GM23338 (cell line): ENCODE results near the gene RNF217. TPM values are rescaled to one million over a fixed set of nuclear protein-coding genes. Genes with fewer than 3 reads are reported as not detected.

Experiments
- ATAC-seq: fragments of 200-7000 bp; cut with Tn5 transposase; 3 replicates; pipeline ENCODE4 v1.9.1; 2020
- DNase-seq: peaks from one replicate; pipeline ENCODE4 v3.0.0-alpha.2; 2015; ENCODE audit warnings: low spot score
- H2AFZ ChIP-seq: fragments of 200-600 bp; sonication (generic); 2 replicates; pipeline ENCODE4 v1.8.0; 2016; ENCODE audit warnings: antibody characterized with exemption, mild to moderate bottlenecking, moderate library complexity
- H3F3A ChIP-seq: fragments of 200-600 bp; sonication (generic); replicated peaks from 2 replicates; pipeline ENCODE4 v1.8.0; 2017; ENCODE audit warnings: antibody characterized with exemption, mixed run types, low read depth
- H3K27ac ChIP-seq: fragments of 200-600 bp; sonication (generic); 2 replicates; pipeline ENCODE4 v1.6.1; 2016; ENCODE audit warnings: low read depth
- H3K27me3 ChIP-seq: fragments of 200-600 bp; sonication (generic); 2 replicates; pipeline ENCODE4 v1.8.0; 2016; ENCODE audit warnings: mild to moderate bottlenecking, mixed run types, moderate library complexity; ENCODE audit not compliant: insufficient read depth
- H3K36me3 ChIP-seq: fragments of 200-600 bp; sonication (generic); 2 replicates; pipeline ENCODE4 v1.8.0; 2016; ENCODE audit warnings: mild to moderate bottlenecking; ENCODE audit not compliant: insufficient read depth
- H3K4me1 ChIP-seq: fragments of 200-600 bp; sonication (generic); 2 replicates; pipeline ENCODE4 v1.8.0; 2016; ENCODE audit warnings: mild to moderate bottlenecking, moderate library complexity; ENCODE audit not compliant: insufficient read depth
- H3K4me2 ChIP-seq: fragments of 200-600 bp; sonication (generic); 2 replicates; pipeline ENCODE4 v1.7.1; 2017; ENCODE audit warnings: mixed run types
- H3K4me3 ChIP-seq: fragments of 200-600 bp; sonication (generic); 2 replicates; pipeline ENCODE4 v1.6.1; 2016; ENCODE audit warnings: mixed run types
- H3K79me2 ChIP-seq: fragments of 200-600 bp; sonication (generic); replicated peaks from 2 replicates; pipeline ENCODE4 v1.8.0; 2017; ENCODE audit warnings: mild to moderate bottlenecking; ENCODE audit not compliant: insufficient read depth
- H3K9me2 ChIP-seq: fragments of 200-600 bp; sonication (generic); 2 replicates; pipeline ENCODE4 v1.8.0; 2017; ENCODE audit not compliant: insufficient read depth
- H4K20me1 ChIP-seq: fragments of 200-600 bp; sonication (generic); replicated peaks from 2 replicates; pipeline ENCODE4 v1.8.0; 2017; ENCODE audit warnings: mild to moderate bottlenecking; ENCODE audit not compliant: insufficient read depth
- H3K27ac Mint-ChIP-seq: 2 replicates; pipeline ENCODE4 v1.8.0; 2020; ENCODE audit warnings: inconsistent platforms, mild to moderate bottlenecking, moderate library complexity, mixed read lengths
- H3K27me3 Mint-ChIP-seq: 3 replicates; pipeline ENCODE4 v1.8.0; 2022; ENCODE audit warnings: low read depth, mild to moderate bottlenecking, moderate library complexity, mixed read lengths, inconsistent platforms; ENCODE audit not compliant: insufficient read depth, poor library complexity
- H3K36me3 Mint-ChIP-seq: 3 replicates; pipeline ENCODE4 v1.8.0; 2021; ENCODE audit warnings: low read depth, mild to moderate bottlenecking, inconsistent platforms, moderate library complexity, mixed read lengths
- H3K4me1 Mint-ChIP-seq: 3 replicates; pipeline ENCODE4 v1.8.0; 2020; ENCODE audit warnings: mild to moderate bottlenecking, inconsistent platforms, mixed read lengths
- H3K4me3 Mint-ChIP-seq: 3 replicates; pipeline ENCODE4 v1.8.0; 2021; ENCODE audit warnings: moderate library complexity, mild to moderate bottlenecking, inconsistent platforms, mixed read lengths
- H3K9me3 Mint-ChIP-seq: 3 replicates; pipeline ENCODE4 v1.8.0; 2020; ENCODE audit warnings: moderate library complexity, mild to moderate bottlenecking, inconsistent platforms, mixed read lengths
- CREB1 ChIP-seq: fragments of 250-450 bp; sonication (Bioruptor Pico); IDR thresholded peaks from 2 replicates; pipeline ENCODE4 v1.5.0; 2020; ENCODE audit warnings: low read depth, mild to moderate bottlenecking, moderate library complexity
- EZH2 ChIP-seq: fragments of 200-600 bp; sonication (generic); IDR thresholded peaks from one replicate; pipeline ENCODE4 v1.8.0; 2017; ENCODE audit warnings: antibody characterized with exemption, mild to moderate bottlenecking, low read depth; ENCODE audit not compliant: unreplicated experiment
- EZH2phosphoT487 ChIP-seq: fragments of 200-600 bp; sonication (generic); IDR thresholded peaks from one replicate; pipeline ENCODE4 v1.8.1; 2018; ENCODE audit warnings: antibody characterized with exemption; ENCODE audit not compliant: unreplicated experiment
- JUNB ChIP-seq: IDR thresholded peaks from one replicate; pipeline ENCODE4 v1.6.1; 2016; ENCODE audit warnings: antibody characterized with exemption; ENCODE audit not compliant: unreplicated experiment
- NANOG ChIP-seq: IDR thresholded peaks from 2 replicates; pipeline ENCODE4 v1.6.1; 2016; ENCODE audit warnings: antibody characterized with exemption, borderline replicate concordance
- POLR2AphosphoS5 ChIP-seq: IDR thresholded peaks from 2 replicates; pipeline ENCODE4 v1.6.1; 2016; ENCODE audit warnings: antibody characterized with exemption, low read depth
- STAT1 ChIP-seq: IDR thresholded peaks from one replicate; pipeline ENCODE4 v1.6.1; 2016; ENCODE audit warnings: antibody characterized with exemption; ENCODE audit not compliant: unreplicated experiment
- ZNF114 ChIP-seq: fragments of 250-450 bp; sonication (Bioruptor Pico); IDR thresholded peaks from 2 replicates; pipeline ENCODE4 v1.5.0; 2020; ENCODE audit warnings: mild to moderate bottlenecking, moderate library complexity
- ZNF331 ChIP-seq: fragments of 250-450 bp; sonication (Bioruptor Pico); IDR thresholded peaks from 2 replicates; pipeline ENCODE4 v1.5.0; 2020; ENCODE audit warnings: low read depth, mild to moderate bottlenecking, moderate library complexity
- polyA plus RNA-seq: library from polyadenylated mRNA; unstranded; fragments of >200 nt; fragmentation: Nextera tagmentation; extraction: Ambion mirVana; gene quantifications from 2 replicates; pipeline ENCODE4 v1.2.1, GENCODE V29; 2016
- total RNA-seq: library from RNA; depleted of rRNA; stranded (reverse); fragments of >200 nt; shearing (Covaris generic); gene quantifications from 2 replicates; pipeline ENCODE4 v1.2.3, GENCODE V29; 2014
- TF ChIP-seq, protein P1 (sequence below): IDR thresholded peaks from 2 replicates; pipeline ENCODE4 v1.6.1; 2016; ENCODE audit warnings: antibody characterized with exemption
- TF ChIP-seq, protein P2 (sequence below): IDR thresholded peaks from one replicate; pipeline ENCODE4 v1.6.1; 2018; ENCODE audit warnings: antibody characterized with exemption; ENCODE audit not compliant: unreplicated experiment
- TF ChIP-seq, protein P3 (sequence below), 2 experiments: fragments of 200-600 bp in 1 of 2; sonication (generic) in 1 of 2; conservative IDR thresholded peaks; 2 replicates each; pipeline versions ENCODE4 v1.5.1 to v1.6.1; 2016 to 2017; ENCODE audit warnings: antibody characterized with exemption in 2 of 2, low read depth in 2 of 2, mild to moderate bottlenecking in 2 of 2, moderate library complexity in 1 of 2
- TF ChIP-seq, protein P4 (sequence below): fragments of 250-450 bp; sonication (Bioruptor Pico); IDR thresholded peaks from 2 replicates; pipeline ENCODE4 v1.5.0; 2020; ENCODE audit warnings: mild to moderate bottlenecking, moderate library complexity

The RNF217 gene
- total and polyA plus RNA-seq, 2 experiments from 2014 or later, result 1.7 to 6.2 TPM

DNA sequence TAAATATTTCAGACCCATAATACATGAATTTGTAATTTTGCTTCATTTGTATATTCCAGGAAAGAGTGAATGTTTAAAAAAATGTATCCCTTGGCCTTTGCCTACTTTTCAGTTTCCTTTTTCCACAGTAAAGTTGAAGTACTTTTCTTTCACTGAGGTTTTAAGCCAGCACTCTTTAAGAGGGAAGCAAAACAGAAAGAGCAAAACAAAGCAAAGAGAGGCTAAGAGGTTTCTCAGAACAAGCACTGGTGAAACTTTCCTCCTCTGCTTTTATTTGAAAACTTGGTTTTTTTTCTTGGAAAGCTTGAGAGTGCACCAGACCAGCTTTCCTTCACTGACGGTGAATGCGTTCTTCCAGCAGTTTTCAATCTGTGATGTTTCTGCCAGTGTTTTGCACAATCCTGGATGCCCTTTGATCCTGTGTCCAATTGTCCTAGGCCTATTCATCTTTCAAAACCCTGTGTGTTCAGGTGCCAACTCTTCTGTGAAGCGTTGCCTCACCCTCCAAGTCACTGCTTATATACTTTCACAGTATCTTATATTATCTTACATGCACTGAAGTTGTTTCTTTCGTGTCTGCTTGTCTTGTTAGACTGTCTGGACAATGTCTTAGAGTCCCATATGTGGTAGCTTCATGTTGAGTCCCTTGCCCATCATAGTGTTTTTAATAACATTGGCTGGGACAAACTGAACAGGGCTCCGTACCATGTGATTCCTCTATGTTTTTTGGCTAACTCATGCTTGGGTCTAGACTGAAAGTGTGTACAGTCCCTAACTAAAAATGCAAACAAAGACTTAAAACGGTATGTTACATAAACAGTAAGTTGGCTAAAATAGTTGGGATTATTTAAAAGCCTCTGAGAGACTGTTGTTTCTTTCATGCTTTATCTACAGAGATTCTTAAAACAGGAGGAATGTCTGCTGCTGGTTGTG lies 1.9 kb downstream of the RNF217 start:
- TF ChIP-seq, protein P1, sequence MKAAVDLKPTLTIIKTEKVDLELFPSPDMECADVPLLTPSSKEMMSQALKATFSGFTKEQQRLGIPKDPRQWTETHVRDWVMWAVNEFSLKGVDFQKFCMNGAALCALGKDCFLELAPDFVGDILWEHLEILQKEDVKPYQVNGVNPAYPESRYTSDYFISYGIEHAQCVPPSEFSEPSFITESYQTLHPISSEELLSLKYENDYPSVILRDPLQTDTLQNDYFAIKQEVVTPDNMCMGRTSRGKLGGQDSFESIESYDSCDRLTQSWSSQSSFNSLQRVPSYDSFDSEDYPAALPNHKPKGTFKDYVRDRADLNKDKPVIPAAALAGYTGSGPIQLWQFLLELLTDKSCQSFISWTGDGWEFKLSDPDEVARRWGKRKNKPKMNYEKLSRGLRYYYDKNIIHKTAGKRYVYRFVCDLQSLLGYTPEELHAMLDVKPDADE, result no peak
- no peak for TF ChIP-seq EZH2
- TF ChIP-seq EZH2phosphoT487, result no peak
- no peak for TF ChIP-seq POLR2AphosphoS5
- TF ChIP-seq, protein P2, sequence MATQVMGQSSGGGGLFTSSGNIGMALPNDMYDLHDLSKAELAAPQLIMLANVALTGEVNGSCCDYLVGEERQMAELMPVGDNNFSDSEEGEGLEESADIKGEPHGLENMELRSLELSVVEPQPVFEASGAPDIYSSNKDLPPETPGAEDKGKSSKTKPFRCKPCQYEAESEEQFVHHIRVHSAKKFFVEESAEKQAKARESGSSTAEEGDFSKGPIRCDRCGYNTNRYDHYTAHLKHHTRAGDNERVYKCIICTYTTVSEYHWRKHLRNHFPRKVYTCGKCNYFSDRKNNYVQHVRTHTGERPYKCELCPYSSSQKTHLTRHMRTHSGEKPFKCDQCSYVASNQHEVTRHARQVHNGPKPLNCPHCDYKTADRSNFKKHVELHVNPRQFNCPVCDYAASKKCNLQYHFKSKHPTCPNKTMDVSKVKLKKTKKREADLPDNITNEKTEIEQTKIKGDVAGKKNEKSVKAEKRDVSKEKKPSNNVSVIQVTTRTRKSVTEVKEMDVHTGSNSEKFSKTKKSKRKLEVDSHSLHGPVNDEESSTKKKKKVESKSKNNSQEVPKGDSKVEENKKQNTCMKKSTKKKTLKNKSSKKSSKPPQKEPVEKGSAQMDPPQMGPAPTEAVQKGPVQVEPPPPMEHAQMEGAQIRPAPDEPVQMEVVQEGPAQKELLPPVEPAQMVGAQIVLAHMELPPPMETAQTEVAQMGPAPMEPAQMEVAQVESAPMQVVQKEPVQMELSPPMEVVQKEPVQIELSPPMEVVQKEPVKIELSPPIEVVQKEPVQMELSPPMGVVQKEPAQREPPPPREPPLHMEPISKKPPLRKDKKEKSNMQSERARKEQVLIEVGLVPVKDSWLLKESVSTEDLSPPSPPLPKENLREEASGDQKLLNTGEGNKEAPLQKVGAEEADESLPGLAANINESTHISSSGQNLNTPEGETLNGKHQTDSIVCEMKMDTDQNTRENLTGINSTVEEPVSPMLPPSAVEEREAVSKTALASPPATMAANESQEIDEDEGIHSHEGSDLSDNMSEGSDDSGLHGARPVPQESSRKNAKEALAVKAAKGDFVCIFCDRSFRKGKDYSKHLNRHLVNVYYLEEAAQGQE, result no peak
- TF ChIP-seq, protein P3, sequence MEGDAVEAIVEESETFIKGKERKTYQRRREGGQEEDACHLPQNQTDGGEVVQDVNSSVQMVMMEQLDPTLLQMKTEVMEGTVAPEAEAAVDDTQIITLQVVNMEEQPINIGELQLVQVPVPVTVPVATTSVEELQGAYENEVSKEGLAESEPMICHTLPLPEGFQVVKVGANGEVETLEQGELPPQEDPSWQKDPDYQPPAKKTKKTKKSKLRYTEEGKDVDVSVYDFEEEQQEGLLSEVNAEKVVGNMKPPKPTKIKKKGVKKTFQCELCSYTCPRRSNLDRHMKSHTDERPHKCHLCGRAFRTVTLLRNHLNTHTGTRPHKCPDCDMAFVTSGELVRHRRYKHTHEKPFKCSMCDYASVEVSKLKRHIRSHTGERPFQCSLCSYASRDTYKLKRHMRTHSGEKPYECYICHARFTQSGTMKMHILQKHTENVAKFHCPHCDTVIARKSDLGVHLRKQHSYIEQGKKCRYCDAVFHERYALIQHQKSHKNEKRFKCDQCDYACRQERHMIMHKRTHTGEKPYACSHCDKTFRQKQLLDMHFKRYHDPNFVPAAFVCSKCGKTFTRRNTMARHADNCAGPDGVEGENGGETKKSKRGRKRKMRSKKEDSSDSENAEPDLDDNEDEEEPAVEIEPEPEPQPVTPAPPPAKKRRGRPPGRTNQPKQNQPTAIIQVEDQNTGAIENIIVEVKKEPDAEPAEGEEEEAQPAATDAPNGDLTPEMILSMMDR (conservative IDR thresholded peaks at IDR 0.05; ENCODE audit: low read depth in 2 of 2), result no peak
- TF ChIP-seq STAT1, result no peak
- no peak for TF ChIP-seq NANOG
- TF ChIP-seq CREB1 (CRISPR knock-in tag), result no peak
- TF ChIP-seq ZNF331, result no peak
- TF ChIP-seq JUNB, result no peak
- TF ChIP-seq, protein P4, sequence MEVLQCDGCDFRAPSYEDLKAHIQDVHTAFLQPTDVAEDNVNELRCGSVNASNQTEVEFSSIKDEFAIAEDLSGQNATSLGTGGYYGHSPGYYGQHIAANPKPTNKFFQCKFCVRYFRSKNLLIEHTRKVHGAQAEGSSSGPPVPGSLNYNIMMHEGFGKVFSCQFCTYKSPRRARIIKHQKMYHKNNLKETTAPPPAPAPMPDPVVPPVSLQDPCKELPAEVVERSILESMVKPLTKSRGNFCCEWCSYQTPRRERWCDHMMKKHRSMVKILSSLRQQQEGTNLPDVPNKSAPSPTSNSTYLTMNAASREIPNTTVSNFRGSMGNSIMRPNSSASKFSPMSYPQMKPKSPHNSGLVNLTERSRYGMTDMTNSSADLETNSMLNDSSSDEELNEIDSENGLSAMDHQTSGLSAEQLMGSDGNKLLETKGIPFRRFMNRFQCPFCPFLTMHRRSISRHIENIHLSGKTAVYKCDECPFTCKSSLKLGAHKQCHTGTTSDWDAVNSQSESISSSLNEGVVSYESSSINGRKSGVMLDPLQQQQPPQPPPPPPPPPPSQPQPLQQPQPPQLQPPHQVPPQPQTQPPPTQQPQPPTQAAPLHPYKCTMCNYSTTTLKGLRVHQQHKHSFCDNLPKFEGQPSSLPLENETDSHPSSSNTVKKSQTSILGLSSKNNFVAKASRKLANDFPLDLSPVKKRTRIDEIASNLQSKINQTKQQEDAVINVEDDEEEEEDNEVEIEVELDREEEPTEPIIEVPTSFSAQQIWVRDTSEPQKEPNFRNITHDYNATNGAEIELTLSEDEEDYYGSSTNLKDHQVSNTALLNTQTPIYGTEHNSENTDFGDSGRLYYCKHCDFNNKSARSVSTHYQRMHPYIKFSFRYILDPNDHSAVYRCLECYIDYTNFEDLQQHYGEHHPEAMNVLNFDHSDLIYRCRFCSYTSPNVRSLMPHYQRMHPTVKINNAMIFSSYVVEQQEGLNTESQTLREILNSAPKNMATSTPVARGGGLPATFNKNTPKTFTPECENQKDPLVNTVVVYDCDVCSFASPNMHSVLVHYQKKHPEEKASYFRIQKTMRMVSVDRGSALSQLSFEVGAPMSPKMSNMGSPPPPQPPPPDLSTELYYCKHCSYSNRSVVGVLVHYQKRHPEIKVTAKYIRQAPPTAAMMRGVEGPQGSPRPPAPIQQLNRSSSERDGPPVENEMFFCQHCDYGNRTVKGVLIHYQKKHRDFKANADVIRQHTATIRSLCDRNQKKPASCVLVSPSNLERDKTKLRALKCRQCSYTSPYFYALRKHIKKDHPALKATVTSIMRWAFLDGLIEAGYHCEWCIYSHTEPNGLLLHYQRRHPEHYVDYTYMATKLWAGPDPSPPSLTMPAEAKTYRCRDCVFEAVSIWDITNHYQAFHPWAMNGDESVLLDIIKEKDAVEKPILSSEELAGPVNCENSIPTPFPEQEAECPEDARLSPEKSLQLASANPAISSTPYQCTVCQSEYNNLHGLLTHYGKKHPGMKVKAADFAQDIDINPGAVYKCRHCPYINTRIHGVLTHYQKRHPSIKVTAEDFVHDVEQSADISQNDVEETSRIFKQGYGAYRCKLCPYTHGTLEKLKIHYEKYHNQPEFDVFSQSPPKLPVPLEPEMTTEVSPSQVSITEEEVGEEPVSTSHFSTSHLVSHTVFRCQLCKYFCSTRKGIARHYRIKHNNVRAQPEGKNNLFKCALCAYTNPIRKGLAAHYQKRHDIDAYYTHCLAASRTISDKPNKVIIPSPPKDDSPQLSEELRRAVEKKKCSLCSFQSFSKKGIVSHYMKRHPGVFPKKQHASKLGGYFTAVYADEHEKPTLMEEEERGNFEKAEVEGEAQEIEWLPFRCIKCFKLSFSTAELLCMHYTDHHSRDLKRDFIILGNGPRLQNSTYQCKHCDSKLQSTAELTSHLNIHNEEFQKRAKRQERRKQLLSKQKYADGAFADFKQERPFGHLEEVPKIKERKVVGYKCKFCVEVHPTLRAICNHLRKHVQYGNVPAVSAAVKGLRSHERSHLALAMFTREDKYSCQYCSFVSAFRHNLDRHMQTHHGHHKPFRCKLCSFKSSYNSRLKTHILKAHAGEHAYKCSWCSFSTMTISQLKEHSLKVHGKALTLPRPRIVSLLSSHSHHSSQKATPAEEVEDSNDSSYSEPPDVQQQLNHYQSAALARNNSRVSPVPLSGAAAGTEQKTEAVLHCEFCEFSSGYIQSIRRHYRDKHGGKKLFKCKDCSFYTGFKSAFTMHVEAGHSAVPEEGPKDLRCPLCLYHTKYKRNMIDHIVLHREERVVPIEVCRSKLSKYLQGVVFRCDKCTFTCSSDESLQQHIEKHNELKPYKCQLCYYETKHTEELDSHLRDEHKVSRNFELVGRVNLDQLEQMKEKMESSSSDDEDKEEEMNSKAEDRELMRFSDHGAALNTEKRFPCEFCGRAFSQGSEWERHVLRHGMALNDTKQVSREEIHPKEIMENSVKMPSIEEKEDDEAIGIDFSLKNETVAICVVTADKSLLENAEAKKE (CRISPR knock-in tag), result no peak
- TF ChIP-seq ZNF114 (CRISPR knock-in tag), result no peak
- H3K4me1 Mint-ChIP-seq, result peaks cover 26% of the 10 kb centered on the region

More for the DNA sequence above, 1.9 kb downstream of the RNF217 start:
- Mint-ChIP-seq H3K27me3 (peaks cover 11% of the 10 kb centered on the region), H3K9me3 (no peaks in the 10 kb centered on the region), H3K4me3 (peak overlapping the region; percentile 74), H3K27ac (no peak overlapping the region), H3K36me3 (no peaks in the 10 kb centered on the region; the same call in 2 of the 3 replicates)
- Histone ChIP-seq H3K36me3 (no peaks in the 10 kb centered on the region), H3K27me3 (peaks cover 30% of the 10 kb centered on the region), H3K79me2 (peaks cover 22% of the 10 kb centered on the region; the same call in 1 of the 2 replicates), H3K4me1 (peaks cover 11% of the 10 kb centered on the region), H3K9me2 (no peaks in the 10 kb centered on the region), H3K27ac (no peak overlapping the region), H4K20me1 (no peaks in the 10 kb centered on the region), H3K4me3 (peak overlapping the region; percentile 84), H2AFZ (no peak overlapping the region; the same call in 1 of the 2 replicates), H3K4me2 (peak overlapping the region; percentile 87), H3F3A (no peaks in the 10 kb centered on the region)
- DNase-seq (no peak), ATAC-seq (no peak)
